ENCODE results near the gene NHS. TPM values are rescaled to one million over a fixed set of nuclear protein-coding genes. Genes with fewer than 3 reads are reported as not detected.
A peak's percentile ranks its signal among the peaks of the same experiment; 100 is the strongest.

NHS gene
- total RNA-seq, 6 experiments from 2014 or later = 2.8 to 6.1 (median 4.9) TPM

- TF ChIP-seq CTCF (IDR thresholded peaks at IDR 0.05) = no peak
- Mint-ChIP-seq H3K9me3 (no peaks in the 10 kb centered on the region), H3K4me3 (no peak overlapping the region), H3K36me3 (ENCODE audit: low read depth) (no peaks in the 10 kb centered on the region; the same call in 1 of the 2 replicates), H3K4me1 (ENCODE audit: low read depth) (peaks cover 25% of the 10 kb centered on the region), H3K27me3 (ENCODE audit: insufficient read depth) (no peaks in the 10 kb centered on the region; the same call in none of the 2 replicates), H3K27ac (no peak overlapping the region)
- DNase-seq = no peak
These were observed 97.4 kb downstream of the NHS start for GRCh38 chrX:17472424-17472823.

GRCh38 chrX:17473021-17473420, 98.0 kb downstream of the NHS start:
- no peaks in the 10 kb centered on the region; the same call in none of the 2 replicates for H3K27me3 Mint-ChIP-seq (ENCODE audit: insufficient read depth)
- no peak overlapping the region for H3K27ac Mint-ChIP-seq

GRCh38 chrX:17474892-17475291, 99.9 kb downstream of the NHS start:
- H3K27ac Mint-ChIP-seq = peak overlapping the region; percentile 72
- H3K9me3 Mint-ChIP-seq = no peaks in the 10 kb centered on the region

More at GRCh38 chrX:17473021-17473420, 98.0 kb downstream of the NHS start:
- no peak overlapping the region for H3K4me3 Mint-ChIP-seq
- H3K36me3 Mint-ChIP-seq (ENCODE audit: low read depth) = no peaks in the 10 kb centered on the region; the same call in 1 of the 2 replicates
- no peaks in the 10 kb centered on the region for H3K9me3 Mint-ChIP-seq
- DNase-seq = no peak
- H3K4me1 Mint-ChIP-seq (ENCODE audit: low read depth) = peaks cover 25% of the 10 kb centered on the region
- no peak for TF ChIP-seq CTCF (IDR thresholded peaks at IDR 0.05)

GRCh38 chrX:17475449-17476217, 100.6 kb downstream of the NHS start:
- Mint-ChIP-seq H3K36me3 (ENCODE audit: low read depth) (no peaks in the 10 kb centered on the region; the same call in 1 of the 2 replicates), H3K4me1 (ENCODE audit: low read depth) (peaks cover 25% of the 10 kb centered on the region), H3K9me3 (no peaks in the 10 kb centered on the region), H3K27me3 (ENCODE audit: insufficient read depth) (no peaks in the 10 kb centered on the region; the same call in none of the 2 replicates), H3K27ac (peak overlapping the region; percentile 72), H3K4me3 (peak overlapping the region; percentile 39)
- no peak for DNase-seq
- no peak for TF ChIP-seq CTCF (IDR thresholded peaks at IDR 0.05)

More at GRCh38 chrX:17474892-17475291, 99.9 kb downstream of the NHS start:
- Mint-ChIP-seq H3K36me3 (ENCODE audit: low read depth) (no peaks in the 10 kb centered on the region; the same call in 1 of the 2 replicates), H3K4me1 (ENCODE audit: low read depth) (peaks cover 25% of the 10 kb centered on the region), H3K27me3 (ENCODE audit: insufficient read depth) (no peaks in the 10 kb centered on the region; the same call in none of the 2 replicates), H3K4me3 (peak overlapping the region; percentile 39; the same call in 1 of the 2 replicates)
- no peak for TF ChIP-seq CTCF (IDR thresholded peaks at IDR 0.05)
- peak; percentile 43 for DNase-seq

GRCh38 chrX:17476411-17476810, 101.4 kb downstream of the NHS start:
- no peak for DNase-seq
- no peak for TF ChIP-seq CTCF (IDR thresholded peaks at IDR 0.05)
- Mint-ChIP-seq H3K4me3 (no peak overlapping the region), H3K27me3 (ENCODE audit: insufficient read depth) (no peaks in the 10 kb centered on the region; the same call in none of the 2 replicates), H3K4me1 (ENCODE audit: low read depth) (peaks cover 25% of the 10 kb centered on the region), H3K27ac (no peak overlapping the region), H3K36me3 (ENCODE audit: low read depth) (no peaks in the 10 kb centered on the region), H3K9me3 (no peaks in the 10 kb centered on the region)

Data from HFFc6 (cell line).